GM23338 (cell line): Measurements from ENCODE around the gene TAF8. TPM values are rescaled to one million over a fixed set of nuclear protein-coding genes. Genes with fewer than 3 reads are reported as not detected.

Experiments used
- ATAC-seq: fragments of 200-7000 bp; cut with Tn5 transposase; 3 replicates; pipeline ENCODE4 v1.9.1; 2020
- DNase-seq: peaks from one replicate; pipeline ENCODE4 v3.0.0-alpha.2; 2015; ENCODE audit warnings: low spot score
- H2AFZ ChIP-seq: fragments of 200-600 bp; sonication (generic); 2 replicates; pipeline ENCODE4 v1.8.0; 2016; ENCODE audit warnings: antibody characterized with exemption, mild to moderate bottlenecking, moderate library complexity
- H3F3A ChIP-seq: fragments of 200-600 bp; sonication (generic); replicated peaks from 2 replicates; pipeline ENCODE4 v1.8.0; 2017; ENCODE audit warnings: antibody characterized with exemption, mixed run types, low read depth
- H3K27ac ChIP-seq: fragments of 200-600 bp; sonication (generic); 2 replicates; pipeline ENCODE4 v1.6.1; 2016; ENCODE audit warnings: low read depth
- H3K27me3 ChIP-seq: fragments of 200-600 bp; sonication (generic); 2 replicates; pipeline ENCODE4 v1.8.0; 2016; ENCODE audit warnings: mild to moderate bottlenecking, mixed run types, moderate library complexity; ENCODE audit not compliant: insufficient read depth
- H3K36me3 ChIP-seq: fragments of 200-600 bp; sonication (generic); 2 replicates; pipeline ENCODE4 v1.8.0; 2016; ENCODE audit warnings: mild to moderate bottlenecking; ENCODE audit not compliant: insufficient read depth
- H3K4me1 ChIP-seq: fragments of 200-600 bp; sonication (generic); 2 replicates; pipeline ENCODE4 v1.8.0; 2016; ENCODE audit warnings: mild to moderate bottlenecking, moderate library complexity; ENCODE audit not compliant: insufficient read depth
- H3K4me2 ChIP-seq: fragments of 200-600 bp; sonication (generic); 2 replicates; pipeline ENCODE4 v1.7.1; 2017; ENCODE audit warnings: mixed run types
- H3K4me3 ChIP-seq: fragments of 200-600 bp; sonication (generic); 2 replicates; pipeline ENCODE4 v1.6.1; 2016; ENCODE audit warnings: mixed run types
- H3K79me2 ChIP-seq: fragments of 200-600 bp; sonication (generic); replicated peaks from 2 replicates; pipeline ENCODE4 v1.8.0; 2017; ENCODE audit warnings: mild to moderate bottlenecking; ENCODE audit not compliant: insufficient read depth
- H3K9me2 ChIP-seq: fragments of 200-600 bp; sonication (generic); 2 replicates; pipeline ENCODE4 v1.8.0; 2017; ENCODE audit not compliant: insufficient read depth
- H4K20me1 ChIP-seq: fragments of 200-600 bp; sonication (generic); replicated peaks from 2 replicates; pipeline ENCODE4 v1.8.0; 2017; ENCODE audit warnings: mild to moderate bottlenecking; ENCODE audit not compliant: insufficient read depth
- H3K27ac Mint-ChIP-seq: 2 replicates; pipeline ENCODE4 v1.8.0; 2020; ENCODE audit warnings: inconsistent platforms, mild to moderate bottlenecking, moderate library complexity, mixed read lengths
- H3K27me3 Mint-ChIP-seq: 3 replicates; pipeline ENCODE4 v1.8.0; 2022; ENCODE audit warnings: low read depth, mild to moderate bottlenecking, moderate library complexity, mixed read lengths, inconsistent platforms; ENCODE audit not compliant: insufficient read depth, poor library complexity
- H3K36me3 Mint-ChIP-seq: 3 replicates; pipeline ENCODE4 v1.8.0; 2021; ENCODE audit warnings: low read depth, mild to moderate bottlenecking, inconsistent platforms, moderate library complexity, mixed read lengths
- H3K4me1 Mint-ChIP-seq: 3 replicates; pipeline ENCODE4 v1.8.0; 2020; ENCODE audit warnings: mild to moderate bottlenecking, inconsistent platforms, mixed read lengths
- H3K4me3 Mint-ChIP-seq: 3 replicates; pipeline ENCODE4 v1.8.0; 2021; ENCODE audit warnings: moderate library complexity, mild to moderate bottlenecking, inconsistent platforms, mixed read lengths
- H3K9me3 Mint-ChIP-seq: 3 replicates; pipeline ENCODE4 v1.8.0; 2020; ENCODE audit warnings: moderate library complexity, mild to moderate bottlenecking, inconsistent platforms, mixed read lengths
- EZH2 ChIP-seq: fragments of 200-600 bp; sonication (generic); IDR thresholded peaks from one replicate; pipeline ENCODE4 v1.8.0; 2017; ENCODE audit warnings: antibody characterized with exemption, mild to moderate bottlenecking, low read depth; ENCODE audit not compliant: unreplicated experiment
- EZH2phosphoT487 ChIP-seq: fragments of 200-600 bp; sonication (generic); IDR thresholded peaks from one replicate; pipeline ENCODE4 v1.8.1; 2018; ENCODE audit warnings: antibody characterized with exemption; ENCODE audit not compliant: unreplicated experiment
- NANOG ChIP-seq: IDR thresholded peaks from 2 replicates; pipeline ENCODE4 v1.6.1; 2016; ENCODE audit warnings: antibody characterized with exemption, borderline replicate concordance
- STAT1 ChIP-seq: IDR thresholded peaks from one replicate; pipeline ENCODE4 v1.6.1; 2016; ENCODE audit warnings: antibody characterized with exemption; ENCODE audit not compliant: unreplicated experiment
- ZNF114 ChIP-seq: fragments of 250-450 bp; sonication (Bioruptor Pico); IDR thresholded peaks from 2 replicates; pipeline ENCODE4 v1.5.0; 2020; ENCODE audit warnings: mild to moderate bottlenecking, moderate library complexity
- ZNF331 ChIP-seq: fragments of 250-450 bp; sonication (Bioruptor Pico); IDR thresholded peaks from 2 replicates; pipeline ENCODE4 v1.5.0; 2020; ENCODE audit warnings: low read depth, mild to moderate bottlenecking, moderate library complexity
- polyA plus RNA-seq: library from polyadenylated mRNA; unstranded; fragments of >200 nt; fragmentation: Nextera tagmentation; extraction: Ambion mirVana; gene quantifications from 2 replicates; pipeline ENCODE4 v1.2.1, GENCODE V29; 2016
- total RNA-seq: library from RNA; depleted of rRNA; stranded (reverse); fragments of >200 nt; shearing (Covaris generic); gene quantifications from 2 replicates; pipeline ENCODE4 v1.2.3, GENCODE V29; 2014
- TF ChIP-seq, protein P1 (sequence below): IDR thresholded peaks from 2 replicates; pipeline ENCODE4 v1.6.1; 2016; ENCODE audit warnings: antibody characterized with exemption
- TF ChIP-seq, protein P2 (sequence below): IDR thresholded peaks from one replicate; pipeline ENCODE4 v1.6.1; 2018; ENCODE audit warnings: antibody characterized with exemption; ENCODE audit not compliant: unreplicated experiment

TAF8 gene
- total and polyA plus RNA-seq, 2 experiments from 2014 or later = 18.7 to 30.6 TPM

DNA sequence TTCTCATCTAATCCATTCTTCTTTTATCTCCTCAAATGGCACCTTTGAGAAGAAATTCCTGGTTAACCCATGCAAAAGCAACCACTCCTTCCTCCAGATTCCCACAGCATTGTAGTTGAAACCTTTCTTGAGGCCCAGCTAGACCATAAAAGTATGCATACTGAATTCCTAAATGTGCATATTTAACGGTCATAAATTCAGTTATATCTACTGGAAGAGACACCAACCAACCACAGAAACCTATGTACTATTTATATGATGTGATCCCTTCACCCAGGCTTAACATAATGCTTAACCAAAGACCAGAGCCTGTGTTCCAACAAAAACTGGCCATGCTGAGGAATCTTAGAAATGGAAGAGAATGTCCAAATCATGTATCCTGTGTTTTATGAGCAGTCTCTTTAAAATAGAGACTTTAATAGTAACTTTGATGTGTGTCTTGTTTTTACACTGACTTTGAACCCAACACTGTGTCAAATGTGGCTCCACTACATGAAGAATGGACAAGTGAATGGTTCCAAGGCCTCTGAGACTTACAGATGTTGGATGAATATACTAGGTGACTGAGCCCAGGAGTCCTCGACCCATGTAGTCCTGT, 11.4 kb upstream of the TAF8 start:
- Histone ChIP-seq H3F3A (peaks cover 8% of the 10 kb centered on the region; the same call in 1 of the 2 replicates), H3K36me3 (no peaks in the 10 kb centered on the region), H3K27ac (no peak overlapping the region), H3K4me3 (no peak overlapping the region), H3K27me3 (peaks cover 15% of the 10 kb centered on the region), H3K4me1 (0 out of 2 replicates have a peak, but pooled peaks cover under 1% of the 10 kb centered on the region), H3K4me2 (no peak overlapping the region), H2AFZ (no peak overlapping the region), H3K9me2 (no peaks in the 10 kb centered on the region), H4K20me1 (no peaks in the 10 kb centered on the region), H3K79me2 (no peaks in the 10 kb centered on the region)
- H3K27ac Mint-ChIP-seq = no peak overlapping the region
- peaks cover 24% of the 10 kb centered on the region for H3K27me3 Mint-ChIP-seq
- ATAC-seq = no peak
- TF ChIP-seq NANOG (no peak), EZH2phosphoT487 (no peak), EZH2 (no peak), ZNF331 (CRISPR knock-in tag) (no peak)
- TF ChIP-seq, protein P1, sequence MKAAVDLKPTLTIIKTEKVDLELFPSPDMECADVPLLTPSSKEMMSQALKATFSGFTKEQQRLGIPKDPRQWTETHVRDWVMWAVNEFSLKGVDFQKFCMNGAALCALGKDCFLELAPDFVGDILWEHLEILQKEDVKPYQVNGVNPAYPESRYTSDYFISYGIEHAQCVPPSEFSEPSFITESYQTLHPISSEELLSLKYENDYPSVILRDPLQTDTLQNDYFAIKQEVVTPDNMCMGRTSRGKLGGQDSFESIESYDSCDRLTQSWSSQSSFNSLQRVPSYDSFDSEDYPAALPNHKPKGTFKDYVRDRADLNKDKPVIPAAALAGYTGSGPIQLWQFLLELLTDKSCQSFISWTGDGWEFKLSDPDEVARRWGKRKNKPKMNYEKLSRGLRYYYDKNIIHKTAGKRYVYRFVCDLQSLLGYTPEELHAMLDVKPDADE = no peak
- TF ChIP-seq, protein P2, sequence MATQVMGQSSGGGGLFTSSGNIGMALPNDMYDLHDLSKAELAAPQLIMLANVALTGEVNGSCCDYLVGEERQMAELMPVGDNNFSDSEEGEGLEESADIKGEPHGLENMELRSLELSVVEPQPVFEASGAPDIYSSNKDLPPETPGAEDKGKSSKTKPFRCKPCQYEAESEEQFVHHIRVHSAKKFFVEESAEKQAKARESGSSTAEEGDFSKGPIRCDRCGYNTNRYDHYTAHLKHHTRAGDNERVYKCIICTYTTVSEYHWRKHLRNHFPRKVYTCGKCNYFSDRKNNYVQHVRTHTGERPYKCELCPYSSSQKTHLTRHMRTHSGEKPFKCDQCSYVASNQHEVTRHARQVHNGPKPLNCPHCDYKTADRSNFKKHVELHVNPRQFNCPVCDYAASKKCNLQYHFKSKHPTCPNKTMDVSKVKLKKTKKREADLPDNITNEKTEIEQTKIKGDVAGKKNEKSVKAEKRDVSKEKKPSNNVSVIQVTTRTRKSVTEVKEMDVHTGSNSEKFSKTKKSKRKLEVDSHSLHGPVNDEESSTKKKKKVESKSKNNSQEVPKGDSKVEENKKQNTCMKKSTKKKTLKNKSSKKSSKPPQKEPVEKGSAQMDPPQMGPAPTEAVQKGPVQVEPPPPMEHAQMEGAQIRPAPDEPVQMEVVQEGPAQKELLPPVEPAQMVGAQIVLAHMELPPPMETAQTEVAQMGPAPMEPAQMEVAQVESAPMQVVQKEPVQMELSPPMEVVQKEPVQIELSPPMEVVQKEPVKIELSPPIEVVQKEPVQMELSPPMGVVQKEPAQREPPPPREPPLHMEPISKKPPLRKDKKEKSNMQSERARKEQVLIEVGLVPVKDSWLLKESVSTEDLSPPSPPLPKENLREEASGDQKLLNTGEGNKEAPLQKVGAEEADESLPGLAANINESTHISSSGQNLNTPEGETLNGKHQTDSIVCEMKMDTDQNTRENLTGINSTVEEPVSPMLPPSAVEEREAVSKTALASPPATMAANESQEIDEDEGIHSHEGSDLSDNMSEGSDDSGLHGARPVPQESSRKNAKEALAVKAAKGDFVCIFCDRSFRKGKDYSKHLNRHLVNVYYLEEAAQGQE = no peak
- H3K36me3 Mint-ChIP-seq = no peaks in the 10 kb centered on the region
- peaks cover 12% of the 10 kb centered on the region for H3K4me1 Mint-ChIP-seq
- no peak overlapping the region for H3K4me3 Mint-ChIP-seq
- no peaks in the 10 kb centered on the region for H3K9me3 Mint-ChIP-seq
- no peak for DNase-seq

DNA sequence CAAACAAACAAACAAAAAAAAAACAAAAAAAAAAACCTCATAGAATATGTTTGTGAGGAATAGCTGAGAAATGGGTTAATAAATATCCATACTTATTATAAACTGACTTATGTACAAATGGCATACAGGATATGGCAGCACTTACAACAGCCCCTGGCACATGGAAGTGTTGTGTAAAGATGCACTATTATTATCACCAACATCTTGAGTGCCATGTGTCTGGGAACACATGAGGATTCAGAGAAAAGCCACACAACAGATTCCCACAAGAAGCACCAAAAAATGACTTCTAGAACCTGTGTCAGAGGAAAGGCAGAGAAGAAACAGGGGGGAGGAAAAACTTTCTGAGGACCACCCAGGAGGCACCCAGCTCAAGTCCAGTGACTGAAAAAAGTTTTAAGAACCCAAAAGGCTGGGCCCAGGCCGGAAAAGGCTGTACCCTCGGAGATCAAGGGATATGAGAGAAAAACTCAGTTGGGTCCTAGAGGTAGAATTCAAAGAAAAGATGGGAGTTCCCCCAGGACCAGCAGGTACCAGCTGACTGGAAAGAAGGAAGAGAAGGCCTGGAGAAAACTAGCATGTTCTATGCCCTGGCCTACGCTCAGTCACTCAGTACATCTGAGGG, 9.4 kb upstream of the TAF8 start:
- H3K4me3 ChIP-seq = no peak overlapping the region
- peaks cover 24% of the 10 kb centered on the region for H3K4me1 Mint-ChIP-seq
- H3K27me3 ChIP-seq = peaks cover 34% of the 10 kb centered on the region
- no peaks in the 10 kb centered on the region for H3K36me3 ChIP-seq
- H3K27ac Mint-ChIP-seq = no peak overlapping the region
- no peak for DNase-seq
- no peak overlapping the region for H3K4me2 ChIP-seq
- H3K27ac ChIP-seq = no peak overlapping the region
- no peak overlapping the region; the same call in 2 of the 3 replicates for H3K4me3 Mint-ChIP-seq
- peaks cover 10% of the 10 kb centered on the region for H3K4me1 ChIP-seq
- no peak for TF ChIP-seq STAT1
- TF ChIP-seq ZNF114 = no peak
- peaks cover 40% of the 10 kb centered on the region for H3K27me3 Mint-ChIP-seq
- ATAC-seq = no peak
- no peaks in the 10 kb centered on the region for H3K79me2 ChIP-seq
- no peaks in the 10 kb centered on the region for H3K36me3 Mint-ChIP-seq
- H4K20me1 ChIP-seq = 0 out of 2 replicates have a peak, but pooled peaks cover under 1% of the 10 kb centered on the region
- no peak overlapping the region for H2AFZ ChIP-seq
- H3K9me3 Mint-ChIP-seq = no peaks in the 10 kb centered on the region
- peaks cover 13% of the 10 kb centered on the region; the same call in 1 of the 2 replicates for H3F3A ChIP-seq
- H3K9me2 ChIP-seq = no peaks in the 10 kb centered on the region
